IPS DF 6.9 (cell line): ENCODE results near the gene TDRD12.

Experiments used
- DNase-seq: peaks from one replicate; pipeline ENCODE4 v3.0.0-alpha.2; 2013; ENCODE audit warnings: low read depth, low spot score
- H3K27ac ChIP-seq: one replicate; pipeline ENCODE4 v1.5.1; 2013; ENCODE audit warnings: low read length, control low read depth
- H3K27me3 ChIP-seq: 2 replicates; pipeline ENCODE4 v1.6.1; 2013; ENCODE audit warnings: mild to moderate bottlenecking, low read length; ENCODE audit not compliant: control insufficient read depth, insufficient read depth
- H3K36me3 ChIP-seq: 2 replicates; pipeline ENCODE4 v1.6.1; 2013; ENCODE audit warnings: low read length; ENCODE audit not compliant: control insufficient read depth, insufficient read depth
- H3K4me1 ChIP-seq: 2 replicates; pipeline ENCODE4 v1.6.1; 2013; ENCODE audit warnings: low read length; ENCODE audit not compliant: control insufficient read depth, insufficient read depth
- H3K4me3 ChIP-seq: 2 replicates; pipeline ENCODE4 v1.5.1; 2013; ENCODE audit warnings: mild to moderate bottlenecking, low read length
- H3K9me3 ChIP-seq: 2 replicates; pipeline ENCODE4 v1.6.1; 2013; ENCODE audit warnings: low read length, inconsistent platforms; ENCODE audit not compliant: control insufficient read depth, insufficient read depth
- WGBS: extraction: QIAGEN DNeasy Blood & Tissue Kit; methylation state at CpG from one replicate; pipeline ENCODE4 v1.1.7; 2013; ENCODE audit warnings: mixed read lengths, missing lambda C conversion rate; ENCODE audit not compliant: insufficient read length, insufficient coverage; 5-methylcytosine and 5-hydroxymethylcytosine counted together

Gene TDRD12

GRCh38 chr19:32719611-32720059 lies at the start of gene TDRD12:
TSS of gene TDRD12 (plus strand) at chr19:32719767. CDS start at chr19:32720073, 306 bp downstream.
- no peak within 1 kb of the TSS for H3K27ac ChIP-seq
- no peaks in the 10 kb centered on the region for H3K27me3 ChIP-seq
- no peaks in the 10 kb centered on the region for H3K9me3 ChIP-seq
- H3K36me3 ChIP-seq = no peaks in the 10 kb centered on the region
- peaks cover 2% of the 10 kb centered on the region; the same call in 1 of the 2 replicates for H3K4me1 ChIP-seq
- DNase-seq = peak; percentile 27
- no CpG with 5 or more reads among the region's 44 CpGs for WGBS
- no peak within 1 kb of the TSS for H3K4me3 ChIP-seq

GRCh38 chr19:32671883-32672593 lies 47.5 kb upstream of the TDRD12 start:
- H3K4me1 ChIP-seq = peaks cover 5% of the 10 kb centered on the region; the same call in 1 of the 2 replicates

GRCh38 chr19:32672841-32673240 lies 46.7 kb upstream of the TDRD12 start:
- no peak overlapping the region for H3K4me3 ChIP-seq
- no peaks in the 10 kb centered on the region for H3K9me3 ChIP-seq
- H3K27ac ChIP-seq = no peak overlapping the region
- no peak for DNase-seq
- peaks cover 19% of the 10 kb centered on the region for H3K27me3 ChIP-seq
- peaks cover 5% of the 10 kb centered on the region; the same call in 1 of the 2 replicates for H3K4me1 ChIP-seq
- no CpG with 5 or more reads among the region's 3 CpGs for WGBS
- no peaks in the 10 kb centered on the region; the same call in 1 of the 2 replicates for H3K36me3 ChIP-seq

More at GRCh38 chr19:32671883-32672593, 47.5 kb upstream of the TDRD12 start:
- H3K27me3 ChIP-seq = peaks cover 12% of the 10 kb centered on the region
- DNase-seq = no peak
- H3K4me3 ChIP-seq = no peak overlapping the region
- no peak overlapping the region for H3K27ac ChIP-seq
- H3K9me3 ChIP-seq = no peaks in the 10 kb centered on the region
- no CpG with 5 or more reads among the region's 14 CpGs for WGBS
- peaks cover under 1% of the 10 kb centered on the region; the same call in 1 of the 2 replicates for H3K36me3 ChIP-seq

GRCh38 chr19:32673573-32673972 lies 46.0 kb upstream of the TDRD12 start:
- WGBS = no CpG with 5 or more reads among the region's 10 CpGs
- peaks cover 19% of the 10 kb centered on the region for H3K27me3 ChIP-seq
- DNase-seq = no peak
- no peaks in the 10 kb centered on the region for H3K9me3 ChIP-seq
- peaks cover 5% of the 10 kb centered on the region; the same call in 1 of the 2 replicates for H3K4me1 ChIP-seq
- H3K4me3 ChIP-seq = no peak overlapping the region
- H3K27ac ChIP-seq = no peak overlapping the region
- no peaks in the 10 kb centered on the region; the same call in 1 of the 2 replicates for H3K36me3 ChIP-seq

- H3K4me1 ChIP-seq = peaks cover 5% of the 10 kb centered on the region; the same call in 1 of the 2 replicates
- peaks cover 19% of the 10 kb centered on the region for H3K27me3 ChIP-seq
- H3K9me3 ChIP-seq = no peaks in the 10 kb centered on the region
- DNase-seq = no peak
- WGBS = no CpG with 5 or more reads among the region's 67 CpGs
- no peaks in the 10 kb centered on the region; the same call in 1 of the 2 replicates for H3K36me3 ChIP-seq
- no peak overlapping the region for H3K27ac ChIP-seq
- H3K4me3 ChIP-seq = peak overlapping the region; percentile 99
Observed at GRCh38 chr19:32674153-32674930, 45.2 kb upstream of the TDRD12 start.

GRCh38 chr19:32674931-32675719 lies 44.4 kb upstream of the TDRD12 start, which contains the start of gene ANKRD27:
TSS of gene ANKRD27 (minus strand) at chr19:32675180. CDS start at chr19:32659015, 16,165 bp downstream.
- Histone ChIP-seq H3K27ac (no peak within 1 kb of the TSS), H3K4me3 (peak within 1 kb of the TSS; percentile 99), H3K4me1 (peaks cover 5% of the 10 kb centered on the region; the same call in 1 of the 2 replicates), H3K27me3 (peaks cover 19% of the 10 kb centered on the region), H3K9me3 (no peaks in the 10 kb centered on the region), H3K36me3 (no peaks in the 10 kb centered on the region; the same call in 1 of the 2 replicates)
- no CpG with 5 or more reads among the region's 75 CpGs for WGBS
- DNase-seq = peak; percentile 87

GRCh38 chr19:32675720-32676185 lies 43.8 kb upstream of the TDRD12 start, which contains the start of gene RGS9BP:
TSS of gene RGS9BP (plus strand) at chr19:32675848. CDS start at chr19:32676264, 416 bp downstream.
- peaks cover 5% of the 10 kb centered on the region; the same call in 1 of the 2 replicates for H3K4me1 ChIP-seq
- H3K36me3 ChIP-seq = no peaks in the 10 kb centered on the region; the same call in 1 of the 2 replicates
- peaks cover 19% of the 10 kb centered on the region for H3K27me3 ChIP-seq
- no peak within 1 kb of the TSS for H3K27ac ChIP-seq
- no peak for DNase-seq
- no peaks in the 10 kb centered on the region for H3K9me3 ChIP-seq
- H3K4me3 ChIP-seq = peak within 1 kb of the TSS; percentile 99
- no CpG with 5 or more reads among the region's 53 CpGs for WGBS

- H3K4me3 ChIP-seq = peak overlapping the region; percentile 57; the same call in 1 of the 2 replicates
- peaks cover 19% of the 10 kb centered on the region for H3K27me3 ChIP-seq
- H3K9me3 ChIP-seq = no peaks in the 10 kb centered on the region
- H3K4me1 ChIP-seq = peaks cover 5% of the 10 kb centered on the region; the same call in 1 of the 2 replicates
- WGBS = no CpG with 5 or more reads among the region's 93 CpGs
- H3K36me3 ChIP-seq = no peaks in the 10 kb centered on the region; the same call in 1 of the 2 replicates
- DNase-seq = no peak
- H3K27ac ChIP-seq = no peak overlapping the region
Observed at GRCh38 chr19:32676186-32676894, 43.2 kb upstream of the TDRD12 start.

GRCh38 chr19:32676895-32677359 lies 42.6 kb upstream of the TDRD12 start:
- H3K36me3 ChIP-seq = no peaks in the 10 kb centered on the region; the same call in 1 of the 2 replicates
- H3K4me3 ChIP-seq = peak overlapping the region; percentile 57; the same call in 1 of the 2 replicates
- H3K4me1 ChIP-seq = peaks cover 5% of the 10 kb centered on the region; the same call in 1 of the 2 replicates
- H3K27ac ChIP-seq = no peak overlapping the region
- no peaks in the 10 kb centered on the region for H3K9me3 ChIP-seq
- peaks cover 19% of the 10 kb centered on the region for H3K27me3 ChIP-seq
- WGBS = no CpG with 5 or more reads among the region's 33 CpGs
- DNase-seq = no peak
